Smooth muscle cell (in vitro differentiated cells): Measurements from ENCODE around the gene MBNL3. TPM values are rescaled to one million over a fixed set of nuclear protein-coding genes. Genes with fewer than 3 reads are reported as not detected.

ENCODE experiments used
- DNase-seq: peaks from one replicate; lab custom pipeline; 2025; ENCODE audit not compliant: unreplicated experiment; lab: John Stamatoyannopoulos, UW
- H2AFZ ChIP-seq: fragments of 200-600 bp; sonication (generic); 2 replicates; pipeline ENCODE4 v1.6.0; 2016; ENCODE audit warnings: antibody characterized with exemption, low read depth, mild to moderate bottlenecking
- H3F3A ChIP-seq: fragments of 200-600 bp; sonication (generic); 2 replicates; pipeline ENCODE4 v1.6.0; 2017; ENCODE audit warnings: antibody characterized with exemption, low read depth
- H3K27ac ChIP-seq: fragments of 200-600 bp; sonication (generic); 2 replicates; pipeline ENCODE4 v1.5.1; 2016; ENCODE audit warnings: low read depth, mild to moderate bottlenecking
- H3K27me3 ChIP-seq: fragments of 200-600 bp; sonication (generic); 2 replicates; pipeline ENCODE4 v1.6.1; 2016; ENCODE audit warnings: low read depth, mild to moderate bottlenecking
- H3K36me3 ChIP-seq: fragments of 200-600 bp; sonication (generic); 2 replicates; pipeline ENCODE4 v1.5.1; 2016; ENCODE audit warnings: low read depth
- H3K4me1 ChIP-seq: fragments of 200-600 bp; sonication (generic); 2 replicates; pipeline ENCODE4 v1.5.1; 2016; ENCODE audit warnings: low read depth
- H3K4me2 ChIP-seq: fragments of 200-600 bp; sonication (generic); 2 replicates; pipeline ENCODE4 v1.6.0; 2016; ENCODE audit warnings: mild to moderate bottlenecking
- H3K4me3 ChIP-seq: fragments of 200-600 bp; sonication (generic); 2 replicates; pipeline ENCODE4 v1.5.1; 2016; ENCODE audit warnings: mild to moderate bottlenecking
- H3K79me2 ChIP-seq: fragments of 200-600 bp; sonication (generic); 2 replicates; pipeline ENCODE4 v1.6.0; 2016; ENCODE audit warnings: low read depth, mild to moderate bottlenecking
- H3K9ac ChIP-seq: fragments of 200-600 bp; sonication (generic); 2 replicates; pipeline ENCODE4 v1.6.0; 2016; ENCODE audit warnings: low read depth
- H3K9me3 ChIP-seq: fragments of 200-600 bp; sonication (generic); replicated peaks from 2 replicates; pipeline ENCODE4 v1.5.1; 2016; ENCODE audit warnings: low read depth
- H4K20me1 ChIP-seq: fragments of 200-600 bp; sonication (generic); 2 replicates; pipeline ENCODE4 v1.6.0; 2016; ENCODE audit warnings: low read depth
- WGBS: methylation state at CpG from one replicate; pipeline ENCODE4 v1.1.7; 2016; ENCODE audit warnings: low lambda C conversion rate; 5-methylcytosine and 5-hydroxymethylcytosine counted together
- polyA plus RNA-seq: library from polyadenylated mRNA; unstranded; fragments of >200 nt; fragmentation: Nextera tagmentation; extraction: Ambion mirVana; gene quantifications from 2 replicates; pipeline ENCODE4 v1.2.1, GENCODE V29; 2016
- total RNA-seq: library from RNA; depleted of rRNA; stranded (reverse); fragments of >200 nt; gene quantifications from 2 replicates; pipeline ENCODE4 v1.2.3, GENCODE V29; 2014
- TF ChIP-seq, protein P1 (sequence below): fragments of 200-600 bp; sonication (generic); IDR thresholded peaks from 2 replicates; pipeline ENCODE4 v1.5.1; 2017; ENCODE audit warnings: borderline replicate concordance, mild to moderate bottlenecking, antibody characterized with exemption; ENCODE audit not compliant: insufficient read depth, poor library complexity, severe bottlenecking

Gene MBNL3
- total and polyA plus RNA-seq, 2 experiments from 2014 or later, result 15.7 to 49.0 TPM

- H3K4me1 ChIP-seq, result no peaks in the 10 kb centered on the region
- no peaks in the 10 kb centered on the region for H3K9me3 ChIP-seq
- DNase-seq, result no peak
- TF ChIP-seq, protein P1, sequence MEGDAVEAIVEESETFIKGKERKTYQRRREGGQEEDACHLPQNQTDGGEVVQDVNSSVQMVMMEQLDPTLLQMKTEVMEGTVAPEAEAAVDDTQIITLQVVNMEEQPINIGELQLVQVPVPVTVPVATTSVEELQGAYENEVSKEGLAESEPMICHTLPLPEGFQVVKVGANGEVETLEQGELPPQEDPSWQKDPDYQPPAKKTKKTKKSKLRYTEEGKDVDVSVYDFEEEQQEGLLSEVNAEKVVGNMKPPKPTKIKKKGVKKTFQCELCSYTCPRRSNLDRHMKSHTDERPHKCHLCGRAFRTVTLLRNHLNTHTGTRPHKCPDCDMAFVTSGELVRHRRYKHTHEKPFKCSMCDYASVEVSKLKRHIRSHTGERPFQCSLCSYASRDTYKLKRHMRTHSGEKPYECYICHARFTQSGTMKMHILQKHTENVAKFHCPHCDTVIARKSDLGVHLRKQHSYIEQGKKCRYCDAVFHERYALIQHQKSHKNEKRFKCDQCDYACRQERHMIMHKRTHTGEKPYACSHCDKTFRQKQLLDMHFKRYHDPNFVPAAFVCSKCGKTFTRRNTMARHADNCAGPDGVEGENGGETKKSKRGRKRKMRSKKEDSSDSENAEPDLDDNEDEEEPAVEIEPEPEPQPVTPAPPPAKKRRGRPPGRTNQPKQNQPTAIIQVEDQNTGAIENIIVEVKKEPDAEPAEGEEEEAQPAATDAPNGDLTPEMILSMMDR, result no peak
- H4K20me1 ChIP-seq, result no peaks in the 10 kb centered on the region
- H2AFZ ChIP-seq, result no peak overlapping the region
- no peaks in the 10 kb centered on the region for H3K36me3 ChIP-seq
- H3K27me3 ChIP-seq, result no peaks in the 10 kb centered on the region
- no peak overlapping the region for H3K9ac ChIP-seq
- no peak overlapping the region for H3K27ac ChIP-seq
- no peaks in the 10 kb centered on the region for H3F3A ChIP-seq
- WGBS, result 73% methylated on average over 2 of the region's 2 CpGs
- H3K4me2 ChIP-seq, result no peak overlapping the region
- H3K79me2 ChIP-seq, result no peaks in the 10 kb centered on the region
- H3K4me3 ChIP-seq, result no peak overlapping the region
Observed at GRCh38 chrX:132444936-132445335, 43.9 kb downstream of the MBNL3 start.

- no peak overlapping the region for H3K4me3 ChIP-seq
- no peak for DNase-seq
- H3K9ac ChIP-seq, result no peak overlapping the region
- WGBS, result 64% methylated on average over 5 of the region's 5 CpGs
- H3K36me3 ChIP-seq, result no peaks in the 10 kb centered on the region
- no peaks in the 10 kb centered on the region for H3K79me2 ChIP-seq
- H3F3A ChIP-seq, result no peaks in the 10 kb centered on the region
- H3K9me3 ChIP-seq, result no peaks in the 10 kb centered on the region
- TF ChIP-seq, protein P1, result no peak
- no peaks in the 10 kb centered on the region for H4K20me1 ChIP-seq
- no peak overlapping the region for H3K27ac ChIP-seq
- no peaks in the 10 kb centered on the region for H3K4me1 ChIP-seq
- H3K27me3 ChIP-seq, result no peaks in the 10 kb centered on the region
- H3K4me2 ChIP-seq, result no peak overlapping the region
- H2AFZ ChIP-seq, result no peak overlapping the region
Observed at GRCh38 chrX:132443196-132444135, 45.4 kb downstream of the MBNL3 start.

GRCh38 chrX:132442691-132443090 is 46.1 kb downstream of the MBNL3 start:
- H3K4me2 ChIP-seq, result no peak overlapping the region
- WGBS, result 83% methylated on average over 2 of the region's 2 CpGs
- no peak overlapping the region for H3K4me3 ChIP-seq
- H3F3A ChIP-seq, result no peaks in the 10 kb centered on the region
- H3K9ac ChIP-seq, result no peak overlapping the region
- no peaks in the 10 kb centered on the region for H3K4me1 ChIP-seq
- H2AFZ ChIP-seq, result no peak overlapping the region
- H3K36me3 ChIP-seq, result no peaks in the 10 kb centered on the region
- no peak overlapping the region for H3K27ac ChIP-seq
- TF ChIP-seq, protein P1, result no peak
- no peaks in the 10 kb centered on the region for H4K20me1 ChIP-seq
- no peaks in the 10 kb centered on the region for H3K79me2 ChIP-seq
- DNase-seq, result no peak
- H3K9me3 ChIP-seq, result no peaks in the 10 kb centered on the region
- no peaks in the 10 kb centered on the region for H3K27me3 ChIP-seq

DNA sequence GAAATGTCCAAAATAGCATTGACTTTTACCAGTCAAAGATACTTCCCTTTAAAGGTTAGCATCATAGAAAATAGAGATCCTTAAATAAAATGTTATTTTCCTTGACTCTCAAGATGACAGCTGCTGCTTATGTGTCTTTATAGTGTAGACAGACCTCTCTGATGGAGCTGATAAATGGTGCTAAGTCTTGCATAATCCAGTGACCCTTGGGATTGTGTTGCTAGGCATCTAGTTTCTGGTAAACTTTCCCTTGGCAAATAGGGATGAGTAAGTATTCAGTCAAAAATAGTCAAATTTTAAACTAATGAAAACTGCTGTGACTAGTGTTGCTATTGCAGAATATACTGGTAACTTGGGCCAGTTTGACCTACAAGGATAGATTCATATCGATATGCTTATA is 53.6 kb downstream of the MBNL3 start:
- Histone ChIP-seq H3K27ac (no peak overlapping the region), H3K36me3 (no peaks in the 10 kb centered on the region), H3K79me2 (no peaks in the 10 kb centered on the region), H3K4me3 (no peak overlapping the region), H3K9ac (no peak overlapping the region), H2AFZ (no peak overlapping the region), H4K20me1 (no peaks in the 10 kb centered on the region), H3K27me3 (no peaks in the 10 kb centered on the region), H3K4me1 (no peaks in the 10 kb centered on the region), H3F3A (no peaks in the 10 kb centered on the region), H3K9me3 (no peaks in the 10 kb centered on the region), H3K4me2 (no peak overlapping the region)
- DNase-seq, result no peak
- TF ChIP-seq, protein P1, result no peak
- WGBS, result 78% methylated on average over 1 of the region's 1 CpG
